Panc1 (cell line): ENCODE results near the gene ELOVL1. TPM values are rescaled to one million over a fixed set of nuclear protein-coding genes. Genes with fewer than 3 reads are reported as not detected.

Experiments used
- ATAC-seq: fragments of 200-7000 bp; cut with Tn5 transposase; 2 replicates; pipeline ENCODE4 v1.9.1; 2020; ENCODE audit warnings: mild to moderate bottlenecking, moderate library complexity
- BruUV-seq: library from RNA; stranded (reverse); fragments of 400-500 nt; replicated peaks from 2 replicates; lab custom pipeline; 2021; lab: Mats Ljungman, UMichigan
- CTCF ChIA-PET: fragments of 300-600 bp; sonication (Branson Sonifier 250); formaldehyde crosslinking; loops from one replicate; lab custom pipeline; 2022; ENCODE audit warnings: antibody characterized with exemption; lab: Charles Lee
- POLR2A ChIA-PET: fragments of 300-600 bp; sonication (Branson Sonifier 250); formaldehyde crosslinking; loops from one replicate; lab custom pipeline; 2022; ENCODE audit warnings: antibody characterized with exemption; lab: Charles Lee
- DNase-seq: peaks from one replicate; pipeline ENCODE4 v3.0.0-alpha.2; 2010; ENCODE audit warnings: low read depth, low spot score
- H3K27ac ChIP-seq: 2 replicates; pipeline ENCODE4 v1.5.1; 2011; ENCODE audit warnings: mild to moderate bottlenecking, low read length, inconsistent platforms
- H3K27me3 ChIP-seq: fragments of 200-500 bp; sonication (Bioruptor generic); 2 replicates; pipeline ENCODE4 v1.6.0; 2014; ENCODE audit warnings: low read length, inconsistent platforms; ENCODE audit not compliant: control insufficient read depth, insufficient read depth
- H3K36me3 ChIP-seq: fragments of 200-500 bp; sonication (Bioruptor generic); 2 replicates; pipeline ENCODE4 v1.5.1; 2014; ENCODE audit warnings: inconsistent platforms, mild to moderate bottlenecking, low read length, moderate library complexity; ENCODE audit not compliant: control insufficient read depth, insufficient read depth
- H3K4me1 ChIP-seq: 2 replicates; pipeline ENCODE4 v1.5.1; 2011; ENCODE audit warnings: inconsistent platforms, mild to moderate bottlenecking, low read length, moderate library complexity; ENCODE audit not compliant: control insufficient read depth, insufficient read depth
- H3K4me3 ChIP-seq, 2 experiments: 2 replicates each; pipeline ENCODE4 v1.5.1; 2011 to 2012; ENCODE audit warnings: low read depth in 2 of 2, low read length in 2 of 2, mild to moderate bottlenecking in 2 of 2, inconsistent platforms in 1 of 2, moderate library complexity in 1 of 2
- H3K9me3 ChIP-seq: fragments of 200-500 bp; sonication (Bioruptor generic); 2 replicates; pipeline ENCODE4 v1.5.1; 2014; ENCODE audit warnings: low read depth, mild to moderate bottlenecking, inconsistent platforms, low read length, moderate library complexity; ENCODE audit not compliant: control insufficient read depth, insufficient read depth
- POLR2AphosphoS5 ChIP-seq: IDR thresholded peaks from 2 replicates; pipeline ENCODE4 v1.6.1; 2012; ENCODE audit warnings: mild to moderate bottlenecking, low read depth, low read length, moderate library complexity
- SIN3A ChIP-seq: IDR thresholded peaks from 2 replicates; pipeline ENCODE4 v1.6.1; 2012; ENCODE audit warnings: low read depth, mild to moderate bottlenecking, low read length, moderate library complexity, borderline replicate concordance; ENCODE audit not compliant: insufficient read depth
- TCF7L2 ChIP-seq: IDR thresholded peaks from 2 replicates; pipeline ENCODE4 v1.6.1; 2011; ENCODE audit warnings: mild to moderate bottlenecking, low read depth, low read length, inconsistent platforms
- in situ Hi-C: cut with HindIII; loops from 2 replicates; pipeline ENCODE4 v1.10.0; 2016; ENCODE audit warnings: low sequenced_read_pairs, low pct_unique_long_range_greater_than_20kb
- intact Hi-C: fragments of 100-400 bp; cut with micrococcal nuclease; formaldehyde crosslinking; loops from one replicate; pipeline ENCODE4 v1.10.0; 2022; ENCODE audit not compliant: unreplicated experiment
- total RNA-seq: library from RNA; stranded (reverse); gene quantifications from one replicate; pipeline ENCODE4 v1.2.1, GENCODE V29; 2021; ENCODE audit not compliant: unreplicated experiment
- TF ChIP-seq, protein P1 (sequence below): fragments of 450-650 bp; IDR thresholded peaks from 2 replicates; pipeline ENCODE4 v1.5.1; 2017; ENCODE audit warnings: mild to moderate bottlenecking
- TF ChIP-seq, protein P2 (sequence below), 2 experiments: IDR thresholded peaks; 2 replicates each; pipeline ENCODE4 v1.6.1; 2011 to 2012; ENCODE audit warnings: low read depth in 2 of 2, control low read depth in 1 of 2, low read length in 1 of 2, mild to moderate bottlenecking in 1 of 2, moderate library complexity in 1 of 2; ENCODE audit not compliant: insufficient read depth in 1 of 2

The ELOVL1 gene
- total RNA-seq, 1 experiment from 2014 or later = 105 TPM

DNA sequence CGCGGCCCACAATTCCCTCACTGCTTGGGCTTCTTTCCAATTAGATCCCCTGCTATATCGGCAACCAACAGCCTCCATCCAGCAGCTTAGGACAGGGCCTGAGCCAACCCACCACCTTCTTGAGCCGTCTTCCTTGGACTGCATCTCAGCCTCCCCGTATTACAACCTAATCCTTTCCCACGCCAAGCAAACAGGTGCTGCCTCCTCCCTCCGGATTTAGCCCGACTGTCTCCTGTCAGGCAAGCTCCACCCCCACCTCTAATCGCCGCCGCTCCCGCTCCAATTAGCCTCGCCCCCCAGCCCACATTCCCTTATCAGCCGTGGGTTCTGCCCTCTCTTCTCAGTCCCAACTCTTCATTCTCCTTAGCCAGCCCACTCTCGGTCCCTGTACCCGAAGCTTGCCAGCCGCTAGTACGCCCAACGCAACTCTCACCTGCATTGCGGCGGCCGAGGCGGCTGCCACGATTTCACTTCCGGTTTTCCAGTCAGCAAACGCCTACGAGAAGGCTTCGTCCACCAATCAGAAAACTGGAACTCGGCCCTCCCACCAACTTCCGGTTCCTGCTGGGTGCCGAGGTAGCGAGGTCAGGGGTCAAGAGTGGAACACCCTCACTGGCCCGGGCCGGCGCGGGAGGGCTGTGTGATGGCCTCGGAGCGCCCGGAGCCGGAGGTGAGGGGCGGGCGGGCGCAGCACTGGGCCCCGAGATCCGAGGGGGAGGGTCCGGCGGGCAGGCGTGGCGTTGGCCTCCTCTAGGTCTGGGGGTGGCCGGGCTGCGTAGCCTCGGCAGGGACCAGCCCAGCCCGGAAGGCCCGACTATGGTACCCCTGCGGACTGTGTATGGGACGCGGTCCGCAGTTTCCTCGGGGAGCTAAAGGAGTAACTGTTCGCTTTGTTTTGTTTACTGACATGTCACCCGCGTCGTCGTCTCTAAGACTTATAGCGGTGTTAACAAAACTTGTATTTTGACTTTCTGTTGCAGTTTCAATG, 21.8 kb upstream of the ELOVL1 start, which contains the start of the genes MED8 and SZT2:
MED8 (minus strand) TSS at position 475 of the 988 bp plus-strand sequence; CDS start at position 439, 36 bp downstream.
SZT2 (plus strand) TSS at position 574 of the 988 bp plus-strand sequence; CDS start at position 644, 70 bp downstream.
- ATAC-seq (peak; percentile 99), DNase-seq (peak; percentile 90)
- ChIA-PET POLR2A (interaction anchor here (0.7 kb wide), 1 partner anchor 122 kb away, joined by 7 read pairs; no protein-coding TSS in a partner anchor), CTCF (no interaction called here)
- no TSS peak for BruUV-seq
- Histone ChIP-seq H3K4me1 (peaks cover 14% of the 10 kb centered on the region), H3K27ac (peak within 1 kb of the TSS; percentile 90), H3K27me3 (no peaks in the 10 kb centered on the region), H3K9me3 (no peaks in the 10 kb centered on the region), H3K4me3 (peak within 1 kb of the TSS; percentile 73 to 81), H3K36me3 (peaks cover 20% of the 10 kb centered on the region; the same call in 1 of the 2 replicates)
- TF ChIP-seq TCF7L2 (no peak), POLR2AphosphoS5 (peak; percentile 93)
- intact Hi-C loops = no loop called here
- in situ Hi-C loops = no loop called here

DNA sequence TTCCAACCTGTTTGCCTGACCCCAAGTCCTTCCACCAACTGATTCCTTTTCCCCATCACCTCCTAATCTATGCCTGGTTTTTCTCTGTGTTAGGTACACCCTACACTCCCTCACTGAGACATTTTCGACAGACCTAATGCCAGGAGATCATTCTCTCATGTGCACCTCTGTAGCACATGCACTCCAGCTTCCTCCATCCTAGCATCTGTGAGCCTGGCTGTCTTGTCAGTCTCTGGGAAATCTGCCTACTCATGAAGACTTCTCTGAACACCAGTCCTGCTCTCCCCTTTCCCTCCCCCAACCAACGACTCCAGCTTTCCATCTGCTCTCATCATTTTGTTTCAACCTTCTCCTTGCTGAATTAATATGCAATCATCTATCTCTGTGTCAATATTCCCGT, 20.8 kb upstream of the ELOVL1 start:
- peak overlapping the region; percentile 90 for H3K27ac ChIP-seq
- H3K4me1 ChIP-seq = peaks cover 14% of the 10 kb centered on the region
- BruUV-seq = no TSS peak
- H3K36me3 ChIP-seq = peaks cover 28% of the 10 kb centered on the region
- ChIA-PET CTCF (no interaction called here), POLR2A (no interaction called here)
- DNase-seq = no peak
- TF ChIP-seq POLR2AphosphoS5 (no peak), SIN3A (no peak), TCF7L2 (no peak)
- TF ChIP-seq, protein P1, sequence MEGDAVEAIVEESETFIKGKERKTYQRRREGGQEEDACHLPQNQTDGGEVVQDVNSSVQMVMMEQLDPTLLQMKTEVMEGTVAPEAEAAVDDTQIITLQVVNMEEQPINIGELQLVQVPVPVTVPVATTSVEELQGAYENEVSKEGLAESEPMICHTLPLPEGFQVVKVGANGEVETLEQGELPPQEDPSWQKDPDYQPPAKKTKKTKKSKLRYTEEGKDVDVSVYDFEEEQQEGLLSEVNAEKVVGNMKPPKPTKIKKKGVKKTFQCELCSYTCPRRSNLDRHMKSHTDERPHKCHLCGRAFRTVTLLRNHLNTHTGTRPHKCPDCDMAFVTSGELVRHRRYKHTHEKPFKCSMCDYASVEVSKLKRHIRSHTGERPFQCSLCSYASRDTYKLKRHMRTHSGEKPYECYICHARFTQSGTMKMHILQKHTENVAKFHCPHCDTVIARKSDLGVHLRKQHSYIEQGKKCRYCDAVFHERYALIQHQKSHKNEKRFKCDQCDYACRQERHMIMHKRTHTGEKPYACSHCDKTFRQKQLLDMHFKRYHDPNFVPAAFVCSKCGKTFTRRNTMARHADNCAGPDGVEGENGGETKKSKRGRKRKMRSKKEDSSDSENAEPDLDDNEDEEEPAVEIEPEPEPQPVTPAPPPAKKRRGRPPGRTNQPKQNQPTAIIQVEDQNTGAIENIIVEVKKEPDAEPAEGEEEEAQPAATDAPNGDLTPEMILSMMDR = no peak
- TF ChIP-seq, protein P2, sequence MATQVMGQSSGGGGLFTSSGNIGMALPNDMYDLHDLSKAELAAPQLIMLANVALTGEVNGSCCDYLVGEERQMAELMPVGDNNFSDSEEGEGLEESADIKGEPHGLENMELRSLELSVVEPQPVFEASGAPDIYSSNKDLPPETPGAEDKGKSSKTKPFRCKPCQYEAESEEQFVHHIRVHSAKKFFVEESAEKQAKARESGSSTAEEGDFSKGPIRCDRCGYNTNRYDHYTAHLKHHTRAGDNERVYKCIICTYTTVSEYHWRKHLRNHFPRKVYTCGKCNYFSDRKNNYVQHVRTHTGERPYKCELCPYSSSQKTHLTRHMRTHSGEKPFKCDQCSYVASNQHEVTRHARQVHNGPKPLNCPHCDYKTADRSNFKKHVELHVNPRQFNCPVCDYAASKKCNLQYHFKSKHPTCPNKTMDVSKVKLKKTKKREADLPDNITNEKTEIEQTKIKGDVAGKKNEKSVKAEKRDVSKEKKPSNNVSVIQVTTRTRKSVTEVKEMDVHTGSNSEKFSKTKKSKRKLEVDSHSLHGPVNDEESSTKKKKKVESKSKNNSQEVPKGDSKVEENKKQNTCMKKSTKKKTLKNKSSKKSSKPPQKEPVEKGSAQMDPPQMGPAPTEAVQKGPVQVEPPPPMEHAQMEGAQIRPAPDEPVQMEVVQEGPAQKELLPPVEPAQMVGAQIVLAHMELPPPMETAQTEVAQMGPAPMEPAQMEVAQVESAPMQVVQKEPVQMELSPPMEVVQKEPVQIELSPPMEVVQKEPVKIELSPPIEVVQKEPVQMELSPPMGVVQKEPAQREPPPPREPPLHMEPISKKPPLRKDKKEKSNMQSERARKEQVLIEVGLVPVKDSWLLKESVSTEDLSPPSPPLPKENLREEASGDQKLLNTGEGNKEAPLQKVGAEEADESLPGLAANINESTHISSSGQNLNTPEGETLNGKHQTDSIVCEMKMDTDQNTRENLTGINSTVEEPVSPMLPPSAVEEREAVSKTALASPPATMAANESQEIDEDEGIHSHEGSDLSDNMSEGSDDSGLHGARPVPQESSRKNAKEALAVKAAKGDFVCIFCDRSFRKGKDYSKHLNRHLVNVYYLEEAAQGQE (IDR thresholded peaks at IDR 0.05; ENCODE audit: insufficient read depth in 1 of 2, low read depth in 2 of 2, low read length in 1 of 2) = no peak
- H3K4me3 ChIP-seq = peak overlapping the region; percentile 73 to 81
- H3K9me3 ChIP-seq = no peaks in the 10 kb centered on the region
- in situ Hi-C loops (no loop called here), intact Hi-C loops (no loop called here)
- no peak for ATAC-seq
- no peaks in the 10 kb centered on the region for H3K27me3 ChIP-seq
